ENCODE results near the gene ZC3H7B. TPM values are rescaled to one million over a fixed set of nuclear protein-coding genes. Genes with fewer than 3 reads are reported as not detected.

Gene ZC3H7B
- total RNA-seq, 1 donor from 2014 or later = 25.8 TPM

GRCh38 chr22:41381329-41382097 is 80.2 kb downstream of the ZC3H7B start, which contains the start of gene TEF:
TSS of gene TEF (plus strand) at chr22:41381942. CDS start at chr22:41382045, 103 bp downstream.
- H3K27me3 Mint-ChIP-seq (ENCODE audit: insufficient read depth, low read depth) = peaks cover 8% of the 10 kb centered on the region
- H3K9me3 Mint-ChIP-seq = no peaks in the 10 kb centered on the region
- DNase-seq (ENCODE audit: low spot score) = peak; percentile 99
- H2AFZ ChIP-seq (replicated peaks) = peak within 1 kb of the TSS; percentile 4
- no peaks in the 10 kb centered on the region for H3K9me3 ChIP-seq (ENCODE audit: low read depth)
- peak within 1 kb of the TSS; percentile 7 for H3K9ac ChIP-seq
- no peaks in the 10 kb centered on the region for H3K36me3 ChIP-seq
- H3K4me3 Mint-ChIP-seq = peak within 1 kb of the TSS; percentile 88
- H3K27ac Mint-ChIP-seq = peak within 1 kb of the TSS; percentile 96
- H3K36me3 Mint-ChIP-seq = no peaks in the 10 kb centered on the region
- H3K4me2 ChIP-seq = peak within 1 kb of the TSS; percentile 86
- H3F3A ChIP-seq (ENCODE audit: low read depth) = peaks cover 20% of the 10 kb centered on the region
- TF ChIP-seq EZH2phosphoT487 (IDR thresholded peaks at IDR 0.05) (no peak), CTCF (IDR thresholded peaks at IDR 0.05) (no peak), EZH2 (IDR thresholded peaks at IDR 0.05) (no peak)
- peaks cover 25% of the 10 kb centered on the region for H3K4me1 ChIP-seq
- peaks cover 24% of the 10 kb centered on the region for H3K79me2 ChIP-seq (ENCODE audit: low read depth)
- H4K20me1 ChIP-seq (ENCODE audit: low read depth) = peaks cover 35% of the 10 kb centered on the region
- H3K4me1 Mint-ChIP-seq = peaks cover 25% of the 10 kb centered on the region
- H3K4me3 ChIP-seq = peak within 1 kb of the TSS; percentile 57
- no peaks in the 10 kb centered on the region for H3K27me3 ChIP-seq
- peak within 1 kb of the TSS; percentile 98 for H3K27ac ChIP-seq

GRCh38 chr22:41382098-41382578 is 80.8 kb downstream of the ZC3H7B start:
- Histone ChIP-seq H3K36me3 (no peaks in the 10 kb centered on the region), H3K4me2 (peak overlapping the region; percentile 86), H3K27me3 (no peaks in the 10 kb centered on the region), H3K9me3 (ENCODE audit: low read depth) (no peaks in the 10 kb centered on the region), H3K79me2 (ENCODE audit: low read depth) (peaks cover 24% of the 10 kb centered on the region), H3K27ac (peak overlapping the region; percentile 70), H3K4me1 (peaks cover 25% of the 10 kb centered on the region), H3K4me3 (peak overlapping the region; percentile 57), H4K20me1 (ENCODE audit: low read depth) (peaks cover 35% of the 10 kb centered on the region), H2AFZ (replicated peaks) (no peak overlapping the region), H3F3A (ENCODE audit: low read depth) (peaks cover 20% of the 10 kb centered on the region), H3K9ac (no peak overlapping the region)
- no peaks in the 10 kb centered on the region for H3K36me3 Mint-ChIP-seq
- no peak overlapping the region for H3K27ac Mint-ChIP-seq
- H3K4me3 Mint-ChIP-seq = peak overlapping the region; percentile 88
- peaks cover 5% of the 10 kb centered on the region for H3K27me3 Mint-ChIP-seq (ENCODE audit: insufficient read depth, low read depth)
- DNase-seq (ENCODE audit: low spot score) = peak; percentile 90
- peaks cover 25% of the 10 kb centered on the region for H3K4me1 Mint-ChIP-seq
- H3K9me3 Mint-ChIP-seq = no peaks in the 10 kb centered on the region
- TF ChIP-seq CTCF (IDR thresholded peaks at IDR 0.05) (no peak), EZH2phosphoT487 (IDR thresholded peaks at IDR 0.05) (no peak), EZH2 (IDR thresholded peaks at IDR 0.05) (no peak)

- H3K27ac Mint-ChIP-seq = no peak overlapping the region
- no peaks in the 10 kb centered on the region for H3K36me3 ChIP-seq
- peak overlapping the region; percentile 86 for H3K4me2 ChIP-seq
- H2AFZ ChIP-seq (replicated peaks) = no peak overlapping the region
- TF ChIP-seq EZH2phosphoT487 (IDR thresholded peaks at IDR 0.05) = no peak
- TF ChIP-seq EZH2 (IDR thresholded peaks at IDR 0.05) = no peak
- TF ChIP-seq CTCF (IDR thresholded peaks at IDR 0.05) = no peak
- H3K27ac ChIP-seq = no peak overlapping the region
- peaks cover 35% of the 10 kb centered on the region for H4K20me1 ChIP-seq (ENCODE audit: low read depth)
- H3K4me1 Mint-ChIP-seq = peaks cover 25% of the 10 kb centered on the region
- peaks cover 24% of the 10 kb centered on the region for H3K79me2 ChIP-seq (ENCODE audit: low read depth)
- no peaks in the 10 kb centered on the region for H3K36me3 Mint-ChIP-seq
- H3F3A ChIP-seq (ENCODE audit: low read depth) = peaks cover 20% of the 10 kb centered on the region
- peak overlapping the region; percentile 88 for H3K4me3 Mint-ChIP-seq
- no peak overlapping the region for H3K9ac ChIP-seq
- H3K9me3 Mint-ChIP-seq = no peaks in the 10 kb centered on the region
- peaks cover 5% of the 10 kb centered on the region for H3K27me3 Mint-ChIP-seq (ENCODE audit: insufficient read depth, low read depth)
- H3K4me1 ChIP-seq = peaks cover 25% of the 10 kb centered on the region
- no peaks in the 10 kb centered on the region for H3K9me3 ChIP-seq (ENCODE audit: low read depth)
- peak overlapping the region; percentile 57 for H3K4me3 ChIP-seq
- H3K27me3 ChIP-seq = no peaks in the 10 kb centered on the region
- DNase-seq (ENCODE audit: low spot score) = no peak
These were observed 81.3 kb downstream of the ZC3H7B start for GRCh38 chr22:41382610-41383009.

Data from neural progenitor cell (in vitro differentiated cells).